Fibroblast of skin of back (primary cell): ENCODE measurements around the gene PTPRR.
"Not testable (repeated sequence)": the region's sequence is repeated elsewhere in the genome, so short reads cannot be mapped to it uniquely, and the experiment has no call there.

Experiments used
- DNase-seq: peaks from one replicate; pipeline ENCODE4 v3.0.0-alpha.2; 2013

Gene PTPRR

DNA sequence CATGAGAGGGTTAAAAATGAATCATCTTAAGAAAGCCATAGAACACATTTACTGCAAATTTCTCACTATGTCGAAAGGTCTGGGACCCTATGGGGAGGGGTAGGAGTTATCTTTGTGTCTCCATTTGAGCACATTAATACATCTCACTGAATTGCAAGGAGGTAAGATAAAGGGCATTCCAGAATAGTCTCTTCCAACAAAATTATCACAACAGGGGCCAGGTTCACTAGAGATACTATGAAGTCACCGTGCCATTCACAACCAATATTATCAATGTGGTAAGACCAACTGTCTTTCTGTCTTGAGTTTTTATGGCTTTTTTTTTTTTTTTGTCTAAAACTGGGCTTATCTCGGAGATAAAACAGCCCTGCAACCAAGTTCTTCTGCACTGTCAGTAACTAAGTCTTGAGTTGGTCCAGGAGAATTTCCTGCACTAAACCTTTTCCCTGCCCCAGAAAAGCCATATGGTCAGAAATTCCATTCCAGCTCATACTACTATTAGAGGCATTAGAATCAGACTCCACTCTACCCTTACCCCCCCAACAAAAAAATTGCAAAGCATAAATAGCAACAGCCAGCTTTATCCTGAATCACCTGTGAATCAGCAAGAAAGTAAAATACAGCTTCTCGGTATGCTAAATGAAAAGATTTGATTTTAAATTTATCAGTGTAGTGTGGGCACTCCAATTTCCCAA is 79.7 kb downstream of the PTPRR start:
- DNase-seq, result peak; percentile 27

DNA sequence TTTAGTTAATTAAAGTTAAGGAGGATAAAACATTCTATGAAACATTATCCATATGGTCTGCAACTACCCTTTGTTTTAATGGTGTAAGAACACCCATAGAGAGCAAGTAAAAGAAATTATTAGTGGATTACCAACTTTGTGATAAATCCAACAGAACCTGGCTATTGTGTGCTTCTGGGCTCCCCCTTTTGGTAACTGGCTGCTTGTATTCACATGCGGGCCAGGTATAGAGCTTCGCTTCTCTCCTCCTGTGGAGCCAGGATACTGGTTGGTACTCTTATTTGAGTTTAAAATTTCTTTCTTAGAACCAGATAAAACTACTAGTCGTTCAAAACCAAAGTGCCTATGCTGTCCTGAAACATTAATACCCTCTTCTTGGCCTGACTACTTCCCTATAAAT is 81.0 kb downstream of the PTPRR start:
- DNase-seq, result no peak

GRCh38 chr12:70838127-70838526 is 82.4 kb downstream of the PTPRR start:
- DNase-seq, result no peak

DNA sequence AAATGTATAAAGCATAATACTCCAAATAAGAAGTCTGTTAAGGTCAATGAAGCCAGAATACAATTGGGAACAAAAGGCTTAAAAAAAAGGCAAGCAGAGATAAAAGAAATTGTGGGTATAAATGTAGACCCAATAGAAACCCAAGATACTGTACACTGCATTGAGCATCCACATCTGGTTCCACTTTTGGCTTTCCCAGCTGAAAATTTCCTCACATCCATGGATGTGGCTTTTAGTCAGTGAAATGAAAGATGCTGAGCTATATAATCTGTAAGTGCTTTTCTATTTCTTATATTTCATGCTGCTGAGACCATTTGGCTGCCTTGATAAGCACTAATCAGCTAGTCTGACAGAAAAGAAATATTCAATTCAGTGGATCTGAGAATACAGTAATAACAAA is 83.5 kb downstream of the PTPRR start:
- no peak for DNase-seq

DNA sequence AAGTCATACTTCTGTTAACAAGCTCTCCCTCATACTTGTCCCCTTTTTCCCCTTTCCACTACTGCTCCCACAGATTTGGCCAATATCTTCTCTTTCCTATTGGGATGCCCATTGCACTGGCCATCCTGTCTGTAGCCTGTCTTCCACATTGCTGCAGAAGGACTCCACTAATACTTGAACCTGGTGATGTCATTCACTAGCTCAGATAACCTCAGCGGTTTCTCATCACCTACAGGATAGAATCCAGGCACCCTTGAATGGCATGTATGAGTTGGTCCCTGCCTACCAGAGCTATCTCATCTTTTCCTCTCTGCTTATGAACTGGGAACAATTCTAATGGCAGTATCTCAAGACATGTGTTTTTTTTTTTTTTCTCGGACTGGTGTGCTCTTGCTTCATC is 84.6 kb downstream of the PTPRR start:
- DNase-seq, result no peak

GRCh38 chr12:70831543-70831942 is 89.0 kb downstream of the PTPRR start:
- DNase-seq, result peak; percentile 33

- DNase-seq, result no peak
Observed at GRCh38 chr12:70830221-70831061, 90.1 kb downstream of the PTPRR start.

DNA sequence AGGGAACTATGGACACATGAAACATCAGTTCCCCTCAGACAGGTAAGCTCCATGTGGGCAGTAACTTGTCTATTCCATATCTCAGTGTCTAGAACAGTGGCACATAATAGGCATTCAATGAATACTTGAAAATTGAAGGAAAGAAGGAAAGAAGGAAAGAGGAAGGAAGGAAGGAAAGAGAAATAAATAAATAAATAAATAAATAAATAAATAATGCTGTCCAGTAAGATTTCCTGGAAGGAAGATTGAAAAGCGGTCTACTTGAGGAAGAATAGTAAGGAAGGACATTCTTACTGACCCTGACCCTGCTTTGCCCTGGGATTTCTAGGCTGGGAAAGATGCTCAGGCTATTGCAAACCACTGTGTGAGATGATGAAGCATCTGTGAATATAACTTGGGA is 91.5 kb downstream of the PTPRR start:
- no peak for DNase-seq

GRCh38 chr12:70828351-70828750 is 92.2 kb downstream of the PTPRR start:
- peak; percentile 92 for DNase-seq

DNA sequence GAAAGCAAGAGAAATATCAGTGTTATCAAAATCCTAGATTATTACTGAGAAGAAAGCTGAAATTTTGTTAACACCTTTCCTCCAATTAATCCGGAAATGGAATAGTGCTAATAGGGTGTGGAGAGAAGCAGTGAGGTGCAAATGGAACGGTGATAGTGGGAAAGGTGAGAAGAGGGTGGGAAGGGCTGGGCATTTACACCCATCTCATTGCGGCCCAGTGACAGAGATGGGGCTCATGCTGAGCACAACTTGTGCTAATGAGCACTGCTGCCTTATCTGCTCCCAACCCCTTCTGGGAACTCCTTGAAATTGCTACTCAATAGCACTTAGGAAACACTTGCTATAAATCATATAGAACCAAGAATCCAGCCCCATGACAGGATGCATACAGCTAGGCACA is 94.4 kb downstream of the PTPRR start:
- no peak for DNase-seq

GRCh38 chr12:70824511-70824910 is 96.0 kb downstream of the PTPRR start:
- no peak for DNase-seq

DNA sequence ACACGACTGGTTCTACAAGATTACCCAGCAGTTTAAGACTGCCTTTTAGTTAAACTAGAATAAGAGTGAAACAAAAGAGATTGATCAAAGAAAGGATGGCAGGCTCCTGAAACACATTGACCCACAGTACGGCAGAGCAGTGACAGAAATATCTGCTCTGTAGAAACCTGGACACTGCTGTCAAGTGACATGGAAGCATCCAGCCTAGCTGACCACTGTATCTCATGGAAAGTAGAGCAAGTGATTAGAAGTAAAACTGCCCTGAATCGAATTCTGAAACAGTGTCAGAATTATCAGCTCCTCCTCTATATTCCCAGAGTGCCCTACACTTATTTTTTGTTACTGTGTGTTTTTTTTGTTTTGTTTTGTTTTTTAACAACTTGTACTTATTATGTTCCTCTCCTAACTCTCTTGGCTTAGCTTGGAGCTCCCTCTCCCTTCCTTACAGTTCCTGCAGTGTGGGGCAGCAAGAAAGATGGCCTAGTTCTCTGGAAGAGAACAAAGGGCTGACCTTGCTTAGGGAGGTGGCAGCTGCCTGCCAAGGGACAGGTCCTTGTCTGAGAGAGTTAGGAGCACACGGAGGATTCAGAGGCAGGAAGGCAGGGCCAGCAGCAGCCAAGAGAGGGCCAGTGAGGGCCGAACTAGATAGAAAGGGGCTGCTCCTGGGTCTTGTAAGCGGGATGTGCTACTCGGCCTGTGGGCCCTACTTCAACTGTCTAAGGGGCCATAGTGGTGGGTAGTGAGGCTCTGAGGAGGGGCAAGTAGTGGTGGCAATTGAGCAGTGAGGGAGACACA is 97.2 kb downstream of the PTPRR start:
- DNase-seq, result no peak

DNA sequence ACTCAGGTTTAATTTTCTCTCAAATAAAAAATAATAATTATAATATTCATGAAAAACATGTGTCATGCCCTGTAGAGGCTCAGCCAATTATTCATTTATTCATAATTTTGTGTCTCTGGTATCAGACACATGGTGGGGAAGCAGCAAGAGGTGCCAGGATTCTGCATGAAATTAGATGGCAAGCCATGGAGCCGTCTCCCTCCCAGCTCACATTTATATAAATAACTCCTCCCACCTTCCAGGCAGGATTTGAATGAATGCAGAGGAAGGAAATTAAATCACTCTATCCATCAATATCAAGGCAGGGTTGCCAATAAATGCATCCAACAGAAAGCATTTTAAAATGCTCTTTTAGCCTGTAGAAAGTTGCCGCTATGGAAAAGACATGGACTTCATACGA is 98.1 kb downstream of the PTPRR start:
- no peak for DNase-seq

DNA sequence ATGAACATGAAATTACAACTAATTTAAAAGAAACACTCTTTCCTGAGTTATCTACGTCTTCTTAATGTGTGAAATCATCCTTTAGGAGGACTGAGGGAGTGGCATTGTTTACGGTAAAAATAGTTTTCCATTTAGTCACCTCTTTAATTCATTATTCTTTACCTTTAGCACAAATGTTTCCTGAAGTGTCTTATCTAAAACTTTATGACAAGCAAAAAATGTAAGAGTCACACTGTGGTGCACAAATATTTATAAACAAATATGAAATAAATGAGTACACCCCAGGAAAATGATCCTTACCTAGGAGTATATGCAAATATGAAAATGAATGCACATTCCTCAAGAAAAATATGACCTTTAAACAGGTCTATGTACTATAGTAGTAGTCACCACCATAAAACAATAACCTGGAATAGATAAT is 104.6 kb downstream of the PTPRR start:
- no peak for DNase-seq

DNA sequence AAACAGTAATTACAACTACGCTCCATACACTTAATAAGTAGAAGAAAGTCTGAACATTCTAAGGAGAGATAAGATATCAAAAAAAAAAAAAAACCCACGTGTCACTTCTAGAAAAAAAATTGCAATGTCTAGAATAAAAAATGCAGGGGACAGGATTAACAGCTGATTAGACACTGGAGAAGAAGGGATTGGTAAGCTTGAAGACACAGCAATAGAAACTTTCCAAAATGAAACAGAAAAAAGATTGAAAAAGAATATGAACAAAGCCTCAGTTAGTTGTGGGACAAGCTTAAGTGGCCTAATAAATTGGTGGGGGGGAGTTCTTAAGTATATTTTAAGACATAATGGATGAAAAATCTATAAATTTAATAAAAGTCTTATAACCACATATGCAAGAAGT is 105.5 kb downstream of the PTPRR start:
- DNase-seq, result no peak

DNA sequence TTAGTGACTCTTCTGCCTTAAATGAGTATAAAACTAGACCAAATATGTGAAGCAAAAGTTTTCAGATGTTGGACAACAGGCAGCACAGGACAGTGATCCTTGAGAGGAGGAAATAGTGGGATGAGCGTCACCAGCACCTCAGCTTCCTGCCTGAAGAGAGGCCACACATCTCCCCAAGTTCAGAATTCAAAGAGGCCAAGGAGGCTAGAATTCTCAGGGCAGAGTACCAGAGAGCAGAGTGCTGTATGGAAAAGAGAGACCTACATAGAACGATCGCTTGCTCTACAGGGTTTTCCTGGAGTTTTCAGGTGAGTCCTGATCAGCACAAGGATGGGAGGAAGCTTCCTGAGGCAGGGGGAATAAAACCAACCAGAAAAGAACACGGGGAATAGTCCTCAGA is 107.0 kb downstream of the PTPRR start:
- no peak for DNase-seq

GRCh38 chr12:70812136-70812535 is 108.4 kb downstream of the PTPRR start:
- no peak for DNase-seq

DNA sequence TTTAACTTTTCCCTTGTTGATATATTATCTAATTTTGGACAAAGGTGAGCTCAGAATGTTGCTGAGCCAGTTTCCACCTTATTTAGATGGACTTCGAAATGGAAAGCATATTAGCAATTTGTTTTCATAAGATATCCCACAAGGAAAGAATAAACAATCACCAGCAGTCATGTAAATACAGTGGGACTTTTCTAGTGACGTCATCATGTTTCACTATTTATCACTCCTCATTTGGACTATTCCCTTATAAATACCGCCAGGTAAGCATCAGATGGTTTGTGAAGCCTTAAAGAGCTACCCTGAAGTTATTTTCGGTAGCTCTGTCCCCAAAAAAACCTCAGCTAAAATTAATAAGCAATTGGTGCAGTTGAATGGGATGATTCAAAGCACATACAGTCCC is 110.7 kb downstream of the PTPRR start:
- DNase-seq, result no peak

GRCh38 chr12:70807993-70808392 is 112.5 kb downstream of the PTPRR start:
- not testable (repeated sequence) for DNase-seq

GRCh38 chr12:70806827-70807226 is 113.7 kb downstream of the PTPRR start:
- DNase-seq, result no peak

DNA sequence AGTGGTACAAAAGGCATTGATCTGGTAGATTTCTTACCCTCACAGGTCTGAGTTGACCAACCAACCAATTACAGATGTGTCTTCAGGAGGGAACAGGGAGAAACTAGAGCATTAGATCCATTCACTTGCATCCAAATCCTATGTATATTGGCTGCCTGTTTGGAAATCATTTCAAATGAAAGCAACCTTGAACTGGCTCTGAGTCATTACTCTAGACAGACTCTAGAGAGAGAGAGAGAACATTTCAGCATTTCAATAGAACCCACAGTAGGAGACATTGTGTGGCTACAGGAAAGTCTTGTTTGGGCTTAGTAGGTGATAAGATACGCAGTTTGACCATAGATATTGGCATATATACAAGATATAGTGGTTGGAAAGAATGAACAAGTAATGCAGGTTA is 114.5 kb downstream of the PTPRR start:
- no peak for DNase-seq

- no peak for DNase-seq
Observed at GRCh38 chr12:70798016-70798783, 122.3 kb downstream of the PTPRR start.

DNA sequence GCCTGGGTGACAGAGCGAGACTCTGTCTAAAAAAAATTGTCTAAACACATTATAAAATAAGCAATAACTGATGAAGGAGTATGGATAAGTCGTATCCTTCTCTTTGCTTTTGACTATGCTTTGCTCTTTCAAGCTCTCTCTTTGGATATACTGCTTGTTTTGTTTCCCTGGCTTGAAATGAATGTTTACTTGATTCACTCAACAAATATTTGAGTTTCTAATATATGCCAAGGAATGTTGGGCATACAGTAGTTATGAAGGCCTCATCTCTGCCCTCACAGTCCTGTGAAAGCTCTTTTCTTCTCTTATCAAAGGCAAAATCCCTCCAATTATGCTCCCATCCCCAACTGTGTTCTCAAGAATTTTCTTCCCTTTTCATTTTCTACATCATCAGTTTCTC is 123.5 kb downstream of the PTPRR start:
- DNase-seq, result no peak
